ENCODE results near the gene NUP43.
"Not testable (repeated sequence)": the region's sequence is repeated elsewhere in the genome, so short reads cannot be mapped to it uniquely, and the experiment has no call there.

GRCh38 chr6:149681845-149682244 lies 64.5 kb downstream of the NUP43 start:
- TF ChIP-seq POLR2A, CTCF (IDR thresholded peaks at IDR 0.05): not testable (repeated sequence)
